ENCODE measurements around the gene FRMD4B.

FRMD4B gene

GRCh38 chr3:69405067-69405466 lies 19.2 kb upstream of the FRMD4B start:
- no peak for DNase-seq (ENCODE audit: low read depth)

GRCh38 chr3:69403454-69403853 lies 17.6 kb upstream of the FRMD4B start:
- no peak for DNase-seq (ENCODE audit: low read depth)

GRCh38 chr3:69400683-69401082 lies 14.8 kb upstream of the FRMD4B start:
- DNase-seq (ENCODE audit: low read depth), result no peak

- no peak for DNase-seq (ENCODE audit: low read depth)
Measured at GRCh38 chr3:69392850-69393249, 7.0 kb upstream of the FRMD4B start.

- no peak for DNase-seq (ENCODE audit: low read depth)
Measured at GRCh38 chr3:69392415-69392814, 6.5 kb upstream of the FRMD4B start.

- no peak for DNase-seq (ENCODE audit: low read depth)
Measured at GRCh38 chr3:69391554-69391953, 5.7 kb upstream of the FRMD4B start.

GRCh38 chr3:69390771-69391170 lies 4.9 kb upstream of the FRMD4B start:
- no peak for DNase-seq (ENCODE audit: low read depth)

- DNase-seq (ENCODE audit: low read depth), result no peak
Measured at GRCh38 chr3:69389520-69390248, 3.8 kb upstream of the FRMD4B start.

GRCh38 chr3:69388241-69388640 lies 2.4 kb upstream of the FRMD4B start:
- no peak for DNase-seq (ENCODE audit: low read depth)

- DNase-seq (ENCODE audit: low read depth), result no peak
Measured at GRCh38 chr3:69386556-69387385, 883 bp upstream of the FRMD4B start.

GRCh38 chr3:69385123-69385722 lies 665 bp downstream of the FRMD4B start:
- DNase-seq (ENCODE audit: low read depth), result no peak

- DNase-seq (ENCODE audit: low read depth), result no peak
Measured at GRCh38 chr3:69384326-69384725, 1.6 kb downstream of the FRMD4B start.

GRCh38 chr3:69379661-69380060 lies 6.2 kb downstream of the FRMD4B start:
- peak; percentile 49 for DNase-seq (ENCODE audit: low read depth)

GRCh38 chr3:69378112-69378802 lies 7.6 kb downstream of the FRMD4B start:
- DNase-seq (ENCODE audit: low read depth), result no peak

- no peak for DNase-seq (ENCODE audit: low read depth)
Measured at GRCh38 chr3:69377262-69377661, 8.6 kb downstream of the FRMD4B start.

- peak; percentile 41 for DNase-seq (ENCODE audit: low read depth)
Measured at GRCh38 chr3:69376731-69377130, 9.2 kb downstream of the FRMD4B start.

- DNase-seq (ENCODE audit: low read depth), result no peak
Measured at GRCh38 chr3:69371816-69372215, 14.1 kb downstream of the FRMD4B start.

- peak; percentile 25 for DNase-seq (ENCODE audit: low read depth)
Measured at GRCh38 chr3:69370901-69371301, 15.0 kb downstream of the FRMD4B start.

- DNase-seq (ENCODE audit: low read depth), result peak; percentile 72
Measured at GRCh38 chr3:69370156-69370883, 15.6 kb downstream of the FRMD4B start.

- DNase-seq (ENCODE audit: low read depth), result peak; percentile 53
Measured at GRCh38 chr3:69368129-69368741, 17.7 kb downstream of the FRMD4B start.

GRCh38 chr3:69367586-69367985 lies 18.3 kb downstream of the FRMD4B start:
- DNase-seq (ENCODE audit: low read depth), result no peak
